HepG2 (cell line): Measurements from ENCODE around the gene EVC. TPM values are rescaled to one million over a fixed set of nuclear protein-coding genes. Genes with fewer than 3 reads are reported as not detected.

Experiments used
- ARID3A ChIP-seq: IDR thresholded peaks from 2 replicates; pipeline ENCODE4 v1.6.1; 2012; ENCODE audit warnings: low read depth, low read length, improper control_type of control experiment
- CREM ChIP-seq, 2 experiments: sonication (generic) in 1 of 2; formaldehyde crosslinking in 1 of 2; IDR thresholded peaks; 2 replicates each; pipeline versions ENCODE4 v1.4.0 to v1.6.1; 2016 to 2020; ENCODE audit warnings: antibody characterized with exemption in 1 of 2, mild to moderate bottlenecking in 1 of 2, missing genetic modification reagents in 1 of 2
- FOXP4 ChIP-seq: sonication (generic); formaldehyde crosslinking; IDR thresholded peaks from 2 replicates; pipeline ENCODE4 v1.4.0; 2020; ENCODE audit warnings: missing genetic modification reagents
- MBNL3 ChIP-seq: fragments of 250-450 bp; sonication (Bioruptor Pico); conservative IDR thresholded peaks from 2 replicates; pipeline ENCODE4 v1.8.0; 2022; ENCODE audit warnings: mild to moderate bottlenecking, inconsistent platforms
- PLRG1 ChIP-seq: fragments of 450-650 bp; conservative IDR thresholded peaks from 2 replicates; pipeline ENCODE4 v1.6.1; 2016
- ZNF451 ChIP-seq: sonication (generic); formaldehyde crosslinking; IDR thresholded peaks from 2 replicates; pipeline ENCODE4 v1.5.0; 2020; ENCODE audit warnings: mild to moderate bottlenecking, missing genetic modification reagents
- ZNF609 ChIP-seq: sonication (generic); formaldehyde crosslinking; IDR thresholded peaks from 2 replicates; pipeline ENCODE4 v1.4.0; 2020; ENCODE audit warnings: mild to moderate bottlenecking, missing genetic modification reagents, borderline replicate concordance
- polyA plus RNA-seq, 8 experiments: library from polyadenylated mRNA; depleted of rRNA in 3 of 8; stranded (reverse) in 7 of 8; unstranded in 1 of 8; fragments of >200 nt; fragmentation: Illumina TruSeq in 4 of 8; extraction: Trizol in 4 of 8; gene quantifications; 2 replicates each; pipeline versions ENCODE4 v1.2.1 to v1.2.3, GENCODE V29; 2011 to 2016; ENCODE audit warnings: low read depth in 4 of 8, missing spikeins in 1 of 8, mixed read lengths in 1 of 8; ENCODE audit not compliant: insufficient read depth in 1 of 8
- total RNA-seq, 5 experiments: library from RNA; depleted of rRNA; stranded (reverse); fragments of >200 nt; fragmentation: Illumina TruSeq; extraction: Trizol; gene quantifications; 2 replicates each; pipeline ENCODE4 v1.2.3, GENCODE V29; 2016; ENCODE audit warnings: low read depth in 1 of 5

EVC gene
- total and polyA plus RNA-seq, 2 of the 13 experiments (the other 11 are each of a cell fraction or from before 2014, with no cell fraction given), result 3.1 to 4.9 TPM

DNA sequence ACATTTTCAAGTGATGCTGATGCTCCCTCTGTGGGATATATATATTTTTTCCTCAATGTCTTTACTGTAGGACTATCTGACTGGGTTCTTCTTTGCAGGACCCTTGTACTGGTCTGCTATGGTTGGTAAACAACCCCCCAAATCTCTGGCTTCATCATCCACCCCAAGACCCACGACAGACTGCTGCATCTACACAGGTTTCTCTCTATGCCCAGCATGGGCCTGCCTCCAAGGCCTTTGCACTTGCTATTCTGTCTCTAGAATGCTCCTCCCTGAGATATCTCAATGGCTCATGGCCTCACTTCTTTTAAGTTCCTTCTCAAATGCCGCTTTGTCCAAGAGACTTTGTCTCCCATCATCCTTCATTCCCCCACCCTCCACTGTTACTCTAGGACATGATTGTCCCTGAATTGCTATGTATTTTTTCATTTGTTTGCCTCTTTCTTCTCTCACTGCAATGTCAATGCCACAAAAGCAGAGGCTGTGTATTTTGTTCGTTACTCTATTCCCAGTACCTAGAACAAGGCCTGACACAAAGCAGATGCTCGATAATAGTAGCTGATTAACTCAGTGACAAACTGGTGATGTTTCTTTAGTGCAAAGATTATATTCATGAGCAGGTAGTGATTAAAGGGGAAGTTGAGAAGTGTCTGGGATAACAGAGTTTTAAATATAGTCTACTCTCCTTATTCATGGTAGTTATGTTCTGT lies 6.6 kb downstream of the EVC start (continued):
- 0 out of 2 replicates have a peak, but pooled peaks have one; percentile 37 for TF ChIP-seq ZNF609 (CRISPR knock-in tag)
- TF ChIP-seq FOXP4, result peak; percentile 56
- peak; percentile 35; the same call in 1 of the 2 replicates for TF ChIP-seq CREM (IDR thresholded peaks at IDR 0.05)
- no peak for TF ChIP-seq CREM (CRISPR knock-in tag; IDR thresholded peaks at IDR 0.05)
- no peak for TF ChIP-seq ZNF451 (CRISPR knock-in tag)
- TF ChIP-seq PLRG1, result no peak
- TF ChIP-seq MBNL3 (CRISPR knock-in tag), result no peak
- TF ChIP-seq ARID3A, result 0 out of 2 replicates have a peak, but pooled peaks have one; percentile 45
